ENCODE results near the gene PEX19.
"Not testable (repeated sequence)": the region's sequence is repeated elsewhere in the genome, so short reads cannot be mapped to it uniquely, and the experiment has no call there.

The PEX19 gene

GRCh38 chr1:160284782-160285344, at the start of gene PEX19:
PEX19 (minus strand) TSS chr1:160285133; CDS start chr1:160285124, 9 bp downstream.
- DNase-seq: peak; percentile 86

- no peak for DNase-seq
Measured at GRCh38 chr1:160332516-160332915, 47.6 kb upstream of the PEX19 start.

DNA sequence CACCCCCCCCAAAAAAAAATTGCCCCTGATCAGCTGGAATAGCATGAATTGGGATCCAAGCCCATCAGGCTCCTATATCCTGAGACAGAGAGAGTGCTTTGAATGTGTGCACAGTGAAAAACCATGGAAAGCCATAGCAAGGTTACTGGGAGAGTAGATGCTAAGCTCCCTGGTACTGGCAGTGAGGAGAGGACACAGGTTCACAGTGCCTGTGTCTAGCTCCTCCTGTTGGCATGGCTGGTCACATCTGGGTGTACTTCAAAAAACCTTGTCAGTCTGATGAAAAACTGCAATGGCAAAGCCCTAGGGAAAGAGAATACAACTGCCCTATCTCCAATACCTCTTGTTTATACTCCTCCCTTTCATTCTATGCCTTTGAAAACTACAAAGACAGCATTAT, 45.2 kb upstream of the PEX19 start:
- no peak for DNase-seq

- DNase-seq: no peak
Measured at GRCh38 chr1:160328184-160328583, 43.3 kb upstream of the PEX19 start.

DNA sequence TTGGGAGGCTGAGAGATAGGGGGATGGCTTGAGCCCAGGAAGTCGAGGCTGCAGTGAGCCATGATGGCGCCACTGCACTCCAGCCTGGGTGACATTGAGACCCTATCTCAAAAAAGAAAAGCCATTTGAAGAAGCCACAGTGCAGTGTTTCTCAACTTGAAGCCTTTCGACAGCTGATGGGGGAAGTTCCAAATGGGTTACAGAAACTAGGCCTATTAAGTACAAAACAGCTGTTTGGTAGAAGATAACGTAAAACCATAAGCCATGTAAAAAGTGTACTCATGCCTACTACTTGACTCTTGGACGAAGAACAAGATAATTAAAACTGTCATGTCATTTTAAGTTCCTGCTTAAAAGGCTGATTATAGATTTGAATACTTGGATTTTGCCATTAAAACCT, 41.5 kb upstream of the PEX19 start:
- peak; percentile 17 for DNase-seq

DNA sequence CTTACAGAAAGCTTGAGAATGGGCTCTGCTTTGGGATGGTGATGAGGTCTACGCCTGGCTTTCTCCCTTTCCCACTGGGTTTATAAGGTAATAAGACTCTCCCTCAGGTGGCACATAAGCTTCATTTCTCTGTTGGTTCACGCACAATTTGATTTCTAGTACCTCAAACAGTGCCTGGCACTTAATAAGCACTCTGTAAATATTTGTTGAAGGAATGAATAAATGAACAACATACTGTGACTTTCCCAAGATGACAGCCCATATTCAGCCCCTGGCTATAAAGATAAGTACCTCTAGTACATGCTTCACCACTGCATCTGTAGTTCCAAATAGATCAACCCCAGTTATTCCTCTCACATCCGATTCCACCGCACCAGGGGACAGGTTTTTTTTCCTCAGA, 40.3 kb upstream of the PEX19 start:
- DNase-seq: no peak

- no peak for DNase-seq
Measured at GRCh38 chr1:160322831-160323230, 37.9 kb upstream of the PEX19 start.

GRCh38 chr1:160315359-160315758, 30.4 kb upstream of the PEX19 start:
- DNase-seq: no peak

DNA sequence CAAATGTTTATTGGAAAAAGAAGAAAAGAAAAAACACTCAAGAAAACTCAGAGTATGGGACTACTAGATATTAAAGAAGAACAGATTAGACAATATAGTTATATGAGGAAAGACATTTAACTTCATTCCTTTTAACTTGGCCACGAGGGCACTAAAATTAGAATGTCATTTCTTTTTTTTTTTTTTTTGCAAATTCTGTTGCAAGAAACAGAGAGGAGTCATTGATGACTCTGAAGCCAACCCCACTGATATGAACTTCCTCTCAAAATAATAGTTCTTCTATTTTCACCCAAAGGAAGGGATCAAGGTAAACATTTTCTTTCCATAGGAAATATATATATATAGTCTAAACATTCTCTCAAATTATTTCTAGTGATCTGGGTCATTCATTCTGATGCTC, 24.6 kb upstream of the PEX19 start:
- DNase-seq: peak; percentile 14

- DNase-seq: no peak
Measured at GRCh38 chr1:160309185-160309557, 24.2 kb upstream of the PEX19 start.

DNA sequence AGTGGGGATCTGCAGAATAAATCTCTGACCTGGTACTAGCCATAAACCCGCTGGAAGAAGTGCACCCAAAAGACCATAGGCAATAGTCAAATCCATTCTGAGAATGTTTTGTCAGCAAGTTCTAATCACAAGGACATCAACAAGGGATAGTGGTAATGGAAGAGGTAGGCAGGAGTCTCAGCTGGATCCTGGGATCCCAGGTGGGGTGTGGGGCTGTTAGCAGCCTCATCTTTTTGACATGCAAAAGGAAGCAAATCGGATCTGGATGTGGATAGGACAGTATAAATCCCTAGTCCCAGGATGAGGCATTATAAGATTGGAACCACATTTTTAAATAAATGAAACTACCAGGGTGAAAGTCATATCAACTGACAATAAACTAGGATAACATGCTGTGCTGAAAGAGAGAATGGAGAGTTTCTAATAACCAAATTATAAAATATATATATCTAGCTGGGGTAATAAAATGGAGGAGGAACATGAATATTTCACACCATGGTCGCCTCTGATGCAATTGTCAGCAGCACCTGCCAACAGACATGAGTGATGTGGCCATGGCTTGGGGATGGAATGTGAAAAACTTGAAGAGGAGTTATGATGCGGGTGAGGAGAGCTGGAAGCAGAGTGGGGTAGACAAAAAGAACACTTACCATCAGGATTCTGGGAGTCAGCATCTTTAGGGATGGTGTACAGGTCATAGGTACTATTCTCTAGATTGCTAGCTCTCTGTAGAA, 23.7 kb upstream of the PEX19 start:
- no peak for DNase-seq

- DNase-seq: peak; percentile 61
Measured at GRCh38 chr1:160307118-160307791, 22.3 kb upstream of the PEX19 start.

GRCh38 chr1:160300173-160300572, 15.2 kb upstream of the PEX19 start:
- no peak for DNase-seq

DNA sequence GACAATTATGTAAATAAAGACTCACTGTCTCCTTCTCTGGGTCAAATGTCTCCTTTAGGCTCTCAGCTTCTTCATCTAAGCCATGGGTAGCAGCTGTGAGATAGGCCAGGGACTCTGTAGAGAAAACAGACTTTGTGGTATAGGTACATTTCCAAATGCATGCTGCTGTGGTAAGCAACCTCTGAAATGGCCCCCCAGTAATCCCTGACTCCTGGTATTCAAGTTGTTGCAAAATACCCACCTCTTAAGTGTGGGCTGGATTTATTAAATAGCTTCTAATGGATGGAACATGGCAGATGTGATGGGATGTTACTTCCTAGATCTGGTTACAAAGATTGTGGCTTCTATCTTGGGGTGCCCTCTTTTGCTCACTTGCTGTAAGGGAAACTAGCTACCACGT, 11.1 kb upstream of the PEX19 start:
- DNase-seq: no peak

GRCh38 chr1:160293020-160293968, 8.4 kb upstream of the PEX19 start:
- DNase-seq: peak; percentile 16

DNA sequence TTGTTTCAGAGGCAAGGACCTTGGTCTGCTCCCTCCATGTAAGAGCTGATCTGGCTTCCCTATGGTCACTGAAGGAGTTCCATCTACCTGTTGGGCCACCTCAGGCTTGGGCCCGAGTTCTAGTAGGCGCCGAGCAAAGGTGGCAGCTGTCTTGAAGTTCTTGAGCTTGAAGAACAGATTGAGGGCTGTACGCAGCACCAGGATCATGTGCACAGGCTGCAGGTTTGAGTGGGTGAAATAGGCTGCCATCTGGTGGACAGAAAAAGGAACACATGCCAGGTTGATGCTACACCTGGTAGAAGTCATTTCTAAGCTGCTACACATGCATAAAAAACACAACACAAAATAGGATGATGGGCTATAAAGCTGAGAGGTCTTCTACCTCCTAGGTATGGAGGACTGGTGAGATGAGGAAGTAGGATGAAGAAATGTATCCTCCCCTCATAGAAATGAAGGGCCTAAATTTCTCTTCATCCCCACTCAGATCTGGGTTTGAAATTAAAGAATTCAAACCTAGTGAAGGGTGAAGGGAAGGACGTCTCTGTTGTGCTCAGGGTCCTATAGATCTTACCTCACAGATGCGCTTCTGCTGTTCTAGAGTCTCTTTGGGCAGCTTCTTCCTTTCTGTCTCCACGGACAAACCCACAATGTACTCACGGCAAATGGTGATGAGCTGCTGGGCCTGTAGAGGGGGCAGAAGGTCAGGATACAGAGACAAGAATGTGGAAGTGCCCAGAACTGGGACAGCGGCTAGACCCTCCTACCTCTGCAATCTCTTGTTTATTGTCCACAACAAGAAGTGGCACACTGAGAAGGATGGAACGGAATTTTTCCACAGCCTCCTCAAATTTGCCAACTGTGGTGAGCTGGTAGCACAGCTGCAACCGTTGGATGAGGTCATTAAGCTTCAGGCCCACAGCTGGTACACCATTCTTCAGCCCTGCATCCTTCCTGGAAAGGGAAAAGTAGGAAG, 6.6 kb upstream of the PEX19 start:
- DNase-seq: peak; percentile 76

DNA sequence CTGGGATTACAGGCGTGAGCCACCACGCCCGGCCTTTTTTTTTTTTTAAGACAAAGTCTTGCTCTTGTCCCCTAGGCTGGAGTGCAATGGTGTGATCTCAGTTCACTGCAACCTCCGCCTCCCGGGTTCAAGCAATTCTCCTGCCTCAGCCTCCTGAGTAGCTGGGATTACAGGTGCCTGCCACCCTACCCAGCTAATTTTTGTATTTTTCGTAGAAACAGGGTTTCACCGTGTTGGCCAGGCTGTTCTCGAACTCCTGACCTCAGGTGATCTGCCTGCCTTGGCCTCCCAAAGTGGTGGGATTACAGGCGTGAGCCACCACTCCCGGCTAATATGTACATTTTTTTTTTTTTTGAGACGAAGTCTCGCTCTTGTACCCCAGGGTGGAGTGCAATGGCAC, 2.8 kb upstream of the PEX19 start:
- not testable (repeated sequence) for DNase-seq

DNA sequence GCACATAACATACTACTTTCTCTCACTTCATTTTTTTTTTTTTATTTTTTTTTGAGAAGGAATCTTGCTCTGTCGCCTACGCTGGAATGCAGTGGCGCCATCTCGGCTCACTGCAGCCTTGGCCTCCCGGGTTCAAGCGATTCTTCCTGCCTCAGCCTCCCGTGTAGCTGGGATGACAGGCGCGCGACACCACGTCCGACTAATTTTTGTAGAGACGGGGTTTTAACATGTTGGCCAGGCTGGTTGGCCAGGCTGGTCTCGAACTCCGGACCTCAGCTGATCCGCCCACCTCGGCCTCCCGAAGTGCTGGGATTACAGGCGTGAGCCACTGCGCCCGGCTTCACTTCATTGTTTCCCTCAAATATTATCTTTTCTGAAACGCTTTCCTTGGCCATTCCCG, 573 bp upstream of the PEX19 start:
- DNase-seq: no peak

DNA sequence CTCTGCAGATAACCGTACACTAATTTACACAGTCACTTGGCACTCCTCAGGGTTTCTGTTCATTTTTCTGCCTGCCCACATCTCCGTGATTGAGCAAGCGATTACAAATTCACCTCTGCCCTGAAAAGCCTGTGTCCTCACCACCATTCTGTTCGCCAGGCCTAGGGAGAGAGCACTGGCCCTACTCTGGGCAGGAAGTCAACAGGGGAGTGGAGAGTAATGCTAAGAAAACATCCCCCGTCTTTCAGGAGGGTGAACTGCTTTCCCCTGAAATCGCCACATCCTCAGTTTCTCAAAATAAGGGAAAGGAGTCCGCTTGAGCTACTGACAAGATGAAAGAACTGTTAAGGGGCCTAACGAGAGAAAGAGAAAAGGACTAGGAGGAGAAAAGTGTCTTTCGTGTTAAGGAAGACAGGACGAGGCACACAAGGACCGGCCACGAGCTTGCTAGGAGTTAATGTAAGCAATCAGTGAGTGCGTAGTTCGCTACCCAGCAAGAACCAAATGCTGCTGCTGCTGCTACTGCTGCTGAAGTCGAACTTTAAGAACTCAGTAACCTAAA, 632 bp downstream of the PEX19 start:
- DNase-seq: peak; percentile 84

DNA sequence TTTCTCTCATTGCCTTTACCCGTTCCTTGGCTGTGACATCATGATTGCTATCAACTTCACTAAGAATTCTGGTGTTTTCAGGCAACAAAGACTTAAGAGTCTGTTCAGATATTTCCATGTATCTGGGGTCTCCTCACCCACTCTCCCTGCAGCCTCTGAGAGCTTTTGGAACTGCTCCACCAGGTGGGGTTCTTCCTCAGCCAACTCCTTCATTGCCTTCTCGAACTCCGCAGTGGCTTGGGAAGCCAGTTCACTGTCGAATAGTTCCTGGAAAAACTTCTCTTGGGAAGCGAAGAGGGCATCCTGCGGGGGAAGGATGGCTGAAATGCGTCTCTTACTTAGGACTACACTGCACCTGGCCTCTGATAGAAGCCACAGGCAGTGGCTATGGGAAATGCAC, 2.1 kb downstream of the PEX19 start:
- no peak for DNase-seq

- DNase-seq: no peak
Measured at GRCh38 chr1:160277987-160278386, 6.9 kb downstream of the PEX19 start.

- DNase-seq: no peak
Measured at GRCh38 chr1:160277330-160277729, 7.6 kb downstream of the PEX19 start.
